ENCODE measurements around the gene HBG2.

Gene HBG2

DNA sequence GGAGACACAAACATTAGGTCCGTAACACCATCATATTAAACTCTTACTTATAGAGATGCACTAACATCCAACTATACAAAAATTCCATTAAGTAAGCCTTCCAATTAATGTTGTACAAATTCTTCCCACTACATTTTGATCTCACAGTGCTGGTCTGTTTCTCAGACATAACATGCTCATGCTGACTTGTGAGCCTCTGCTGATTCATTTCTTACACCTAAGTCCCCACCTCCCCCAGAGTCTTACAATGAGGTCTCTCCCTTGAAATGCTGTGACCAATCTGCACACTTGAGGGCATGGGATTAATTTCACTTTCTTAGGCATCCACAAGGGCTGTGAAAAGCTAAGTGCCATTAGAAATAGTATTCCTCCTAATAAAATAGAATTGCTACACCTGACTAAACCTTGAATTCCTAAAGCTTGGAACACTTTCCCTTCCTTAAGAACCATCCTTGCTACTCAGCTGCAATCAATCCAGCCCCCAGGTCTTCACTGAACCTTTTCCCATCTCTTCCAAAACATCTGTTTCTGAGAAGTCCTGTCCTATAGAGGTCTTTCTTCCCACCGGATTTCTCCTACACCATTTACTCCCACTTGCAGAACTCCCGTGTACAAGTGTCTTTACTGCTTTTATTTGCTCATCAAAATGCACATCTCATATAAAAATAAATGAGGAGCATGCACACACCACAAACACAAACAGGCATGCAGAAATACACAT, 6.9 kb downstream of the HBG2 start:
- no peak for DNase-seq

DNA sequence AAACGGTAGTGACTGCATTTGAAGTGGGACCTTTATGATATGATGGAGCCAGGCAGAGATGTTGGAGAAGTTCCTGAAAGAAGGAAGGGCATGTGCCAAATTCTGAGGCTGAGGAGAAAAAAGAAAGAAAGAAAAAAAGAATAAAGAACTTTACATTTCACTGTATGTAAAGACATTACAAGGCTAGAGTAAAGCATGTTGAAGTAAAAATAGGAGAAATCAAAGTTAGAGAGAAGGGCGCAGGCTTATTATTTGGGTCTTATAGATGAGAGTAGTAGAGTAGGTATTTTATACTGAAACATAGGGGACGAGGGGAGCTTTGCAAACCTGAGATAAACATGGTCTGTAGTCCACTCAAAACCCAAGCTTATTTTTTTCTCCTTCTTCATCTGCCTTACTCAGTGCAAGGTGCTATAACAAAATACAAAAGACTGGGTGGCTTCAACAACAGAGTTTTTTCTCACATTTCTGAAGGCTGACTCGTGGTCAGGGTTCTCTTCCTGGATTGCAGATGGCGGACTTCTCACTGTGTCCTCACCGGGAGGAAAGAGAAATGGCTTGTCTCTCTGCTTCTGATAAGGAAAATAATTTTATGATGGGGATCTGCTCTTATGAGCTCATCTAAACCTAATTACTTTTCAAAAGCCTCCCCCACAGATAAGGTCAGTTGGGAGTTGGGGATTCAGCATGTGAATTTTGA, 7.7 kb downstream of the HBG2 start:
- no peak for DNase-seq

DNA sequence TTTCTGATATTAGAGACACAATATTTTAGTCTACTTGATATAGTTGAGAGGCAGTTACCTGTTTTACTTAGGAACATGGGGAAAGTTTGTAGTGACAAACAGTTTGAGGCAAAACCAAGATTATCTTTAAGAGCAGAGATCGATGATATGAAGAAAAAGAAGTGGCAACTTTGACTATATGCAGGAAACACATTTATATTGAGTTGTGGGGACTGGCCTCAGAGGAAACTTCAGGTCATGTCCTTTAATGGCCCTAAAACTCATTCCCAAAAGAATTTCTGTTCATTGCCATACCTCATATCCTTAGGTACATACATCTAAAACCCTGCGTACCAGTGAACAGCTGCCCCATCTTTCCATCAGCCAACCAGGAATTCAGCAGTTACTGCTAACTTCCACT, 9.4 kb downstream of the HBG2 start:
- no peak for DNase-seq

DNA sequence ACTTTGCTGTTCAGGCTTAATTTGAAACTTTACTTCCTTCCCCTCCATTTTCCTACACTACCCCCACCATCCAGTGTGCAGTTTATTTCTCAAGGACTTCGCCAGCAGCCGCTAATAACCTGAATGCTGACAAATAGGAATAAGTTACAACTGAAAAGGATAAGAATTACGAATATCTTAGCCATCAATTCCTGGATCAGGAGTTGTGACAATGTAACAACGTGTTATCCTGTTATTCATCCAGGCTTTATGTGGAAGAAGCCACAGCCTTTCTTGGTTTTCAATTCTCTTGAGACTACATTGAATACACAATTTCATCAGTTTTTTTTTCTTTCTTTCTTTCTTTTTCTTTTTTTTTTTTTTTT, 10.8 kb downstream of the HBG2 start:
- DNase-seq, result no peak

DNA sequence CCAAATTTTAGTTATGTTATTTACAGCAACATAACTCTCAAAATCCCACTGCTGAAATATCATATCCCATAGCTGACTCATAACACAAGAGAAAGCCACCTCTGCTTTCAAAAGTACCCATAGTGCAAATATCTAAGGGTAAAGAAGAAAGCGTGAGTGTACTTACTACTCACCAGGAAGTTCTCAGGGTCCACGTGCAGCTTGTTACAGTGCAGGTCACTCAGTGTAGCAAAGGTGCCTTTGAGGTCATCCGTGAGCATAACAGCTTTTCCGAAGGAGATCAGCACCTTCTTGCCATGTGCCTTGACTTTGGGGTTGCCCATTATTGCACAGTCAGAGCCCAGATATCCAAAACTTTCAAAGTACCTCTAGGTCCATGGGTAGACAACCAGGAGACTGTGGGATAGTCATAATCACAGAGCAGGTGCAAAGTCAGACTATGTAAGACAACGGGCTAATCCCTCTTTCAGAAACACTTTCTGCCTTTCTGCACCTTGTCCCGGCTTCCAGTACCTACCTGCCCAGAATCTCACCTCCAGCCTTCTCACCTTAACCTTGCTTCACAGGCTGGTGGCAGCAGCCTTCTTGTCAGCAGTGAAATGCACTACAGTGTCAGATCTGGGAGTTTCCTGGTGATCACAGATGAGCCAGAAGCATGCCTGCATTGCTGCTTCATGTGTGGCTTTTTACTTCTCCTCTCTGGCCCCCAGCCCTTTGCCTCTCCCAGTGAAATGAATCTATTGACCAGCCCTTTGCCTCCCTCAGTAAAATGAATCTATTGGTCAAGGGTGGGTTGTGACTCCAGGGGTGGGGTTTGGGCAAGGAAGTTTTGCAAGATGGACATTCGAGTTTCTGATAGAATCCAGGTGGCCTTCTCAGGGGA, 11.4 kb downstream of the HBG2 start:
- no peak for DNase-seq

DNA sequence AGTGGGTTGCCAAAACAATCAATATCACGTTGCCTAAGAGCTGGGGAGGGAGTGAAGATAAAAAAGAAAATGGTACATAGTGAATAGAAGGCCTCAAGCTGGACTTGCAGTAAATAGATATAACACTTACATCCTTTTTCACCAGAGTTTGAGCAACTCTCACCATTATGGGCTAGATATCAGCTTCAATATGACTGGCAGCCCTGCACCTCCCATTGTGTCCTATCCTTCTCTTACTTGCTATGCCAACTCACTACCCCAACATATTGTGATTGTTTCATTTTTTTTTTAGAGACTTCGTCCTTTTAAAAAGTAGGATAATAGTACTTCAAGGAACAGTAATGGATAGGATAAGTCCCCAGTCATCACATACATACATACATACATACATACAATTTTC, 12.4 kb downstream of the HBG2 start:
- no peak for DNase-seq

DNA sequence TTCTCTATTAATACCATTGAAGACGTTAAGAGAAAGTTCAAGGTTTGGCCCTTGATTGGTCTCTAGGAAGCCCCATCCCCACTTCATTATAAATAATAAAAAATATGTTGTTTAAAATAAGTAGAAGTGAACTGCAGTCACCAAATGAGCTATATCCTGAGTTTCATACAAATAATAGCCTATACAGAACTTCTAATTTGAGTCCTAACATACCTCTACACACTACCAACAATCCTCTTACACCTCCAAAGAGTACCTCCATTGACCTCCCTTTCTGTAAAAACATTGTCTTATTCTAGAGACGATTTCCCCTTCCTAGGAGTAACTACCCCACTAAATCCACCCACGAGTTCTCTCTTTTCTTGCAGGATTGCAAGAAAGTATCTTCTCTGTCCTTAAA, 13.1 kb downstream of the HBG2 start:
- DNase-seq, result no peak

DNA sequence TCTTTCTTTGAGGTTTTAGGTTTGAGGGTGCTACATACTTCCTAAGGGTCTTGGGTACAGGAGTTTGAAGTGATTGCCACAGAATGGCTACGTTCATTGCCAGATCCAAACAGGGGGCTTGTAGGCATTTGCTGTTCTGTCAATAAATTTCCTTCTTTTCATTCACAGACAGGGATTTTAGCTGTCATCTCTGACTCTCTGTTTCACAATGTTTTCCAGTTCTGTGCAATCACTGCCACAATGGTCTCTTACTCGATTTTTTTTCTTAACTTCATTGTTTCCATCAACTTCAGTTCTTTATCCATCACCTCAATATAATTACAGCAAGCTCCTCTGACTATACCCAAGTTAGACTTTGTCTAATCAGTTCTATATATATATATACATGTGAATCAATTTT, 14.1 kb downstream of the HBG2 start:
- no peak for DNase-seq

DNA sequence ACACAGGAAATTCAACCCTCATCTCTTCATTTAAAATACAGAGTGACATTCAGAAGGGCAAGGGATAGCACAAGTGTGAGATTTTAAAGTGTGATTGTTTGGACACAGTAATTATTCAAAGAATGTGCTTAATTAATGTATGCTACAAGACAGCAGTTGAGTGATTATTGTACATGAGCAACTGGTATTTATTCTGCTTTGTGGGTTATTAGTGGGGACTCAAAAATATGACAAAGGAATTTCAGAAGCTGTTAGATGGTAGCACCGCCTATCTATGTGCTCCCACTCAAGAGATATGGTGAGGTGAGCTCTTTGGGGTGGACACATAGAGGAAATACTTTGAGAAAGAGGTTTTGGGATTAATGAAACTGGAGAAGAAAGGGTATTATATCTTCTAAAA, 14.5 kb downstream of the HBG2 start:
- DNase-seq, result no peak

DNA sequence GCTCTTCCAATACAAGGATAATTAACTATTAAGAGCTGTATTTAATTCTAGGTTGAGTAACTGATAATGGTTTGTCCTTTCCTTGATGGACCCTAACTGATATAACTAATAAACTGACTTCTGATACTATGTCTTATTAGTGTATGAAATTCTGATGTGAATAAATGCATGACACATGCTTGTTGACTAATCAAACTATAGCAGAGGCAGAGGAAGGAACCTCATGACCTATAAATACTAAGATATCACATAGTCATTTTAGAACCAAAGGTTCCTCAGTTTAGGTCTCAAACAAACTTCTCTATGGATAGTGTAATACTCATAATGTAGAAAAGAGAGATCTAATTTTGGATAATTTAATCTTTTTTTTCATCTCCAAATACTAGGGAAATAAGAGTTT, 15.5 kb downstream of the HBG2 start:
- DNase-seq, result no peak

DNA sequence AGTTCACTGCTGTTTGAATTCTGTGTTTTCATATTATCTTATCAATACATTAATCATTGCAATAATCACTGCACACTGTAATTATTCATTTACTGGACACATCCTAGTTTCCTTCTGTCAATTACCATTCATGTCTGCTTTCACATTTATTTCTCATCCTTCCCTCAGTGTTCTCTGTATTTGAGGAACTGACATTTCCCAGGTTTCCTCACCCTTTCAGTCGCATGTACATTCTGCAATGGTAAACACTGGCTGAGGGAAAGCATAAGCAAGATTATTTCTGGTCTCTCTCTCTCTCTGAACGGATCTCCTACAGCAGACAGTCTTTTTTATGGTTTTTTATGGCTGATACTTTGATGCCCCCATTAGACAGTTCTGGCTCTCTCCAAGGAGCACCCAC, 16.1 kb downstream of the HBG2 start:
- no peak for DNase-seq

DNA sequence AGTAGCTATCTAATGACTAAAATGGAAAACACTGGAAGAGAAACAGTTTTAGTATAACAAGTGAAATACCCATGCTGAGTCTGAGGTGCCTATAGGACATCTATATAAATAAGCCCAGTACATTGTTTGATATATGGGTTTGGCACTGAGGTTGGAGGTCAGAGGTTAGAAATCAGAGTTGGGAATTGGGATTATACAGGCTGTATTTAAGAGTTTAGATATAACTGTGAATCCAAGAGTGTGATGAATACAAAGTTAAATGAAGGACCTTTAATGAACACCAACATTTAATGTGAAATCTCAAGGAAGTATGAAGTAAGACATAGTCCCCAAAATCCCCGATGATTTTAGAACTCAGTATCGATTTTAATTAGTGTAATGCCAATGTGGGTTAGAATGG, 17.2 kb downstream of the HBG2 start:
- no peak for DNase-seq

DNA sequence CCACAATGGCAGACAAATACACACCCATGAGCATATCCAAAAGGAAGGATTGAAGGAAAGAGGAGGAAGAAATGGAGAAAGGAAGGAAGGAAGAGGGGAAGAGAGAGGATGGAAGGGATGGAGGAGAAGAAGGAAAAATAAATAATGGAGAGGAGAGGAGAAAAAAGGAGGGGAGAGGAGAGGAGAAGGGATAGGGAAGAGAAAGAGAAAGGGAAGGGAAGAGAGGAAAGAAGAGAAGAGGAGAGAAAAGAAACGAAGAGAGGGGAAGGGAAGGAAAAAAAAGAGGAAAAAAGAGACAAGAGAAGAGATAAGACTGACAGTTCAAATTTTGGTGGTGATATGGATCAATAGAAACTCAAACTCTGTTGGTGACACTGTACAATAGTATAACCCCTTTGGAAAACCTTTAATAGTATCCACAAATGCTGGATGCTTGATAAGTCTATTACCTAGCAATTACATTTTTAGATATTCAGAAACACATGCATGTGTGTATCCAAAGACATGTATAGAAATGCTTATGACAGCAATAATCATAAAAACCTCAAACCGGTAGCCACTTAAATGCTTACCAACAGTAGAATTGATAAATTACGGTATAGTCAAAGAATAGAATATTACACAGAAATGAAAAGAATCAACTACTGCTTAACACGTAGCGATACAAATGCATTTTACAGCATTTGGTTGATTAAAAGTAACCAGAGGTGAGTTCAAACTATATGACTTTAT, 19.1 kb downstream of the HBG2 start:
- DNase-seq, result no peak

DNA sequence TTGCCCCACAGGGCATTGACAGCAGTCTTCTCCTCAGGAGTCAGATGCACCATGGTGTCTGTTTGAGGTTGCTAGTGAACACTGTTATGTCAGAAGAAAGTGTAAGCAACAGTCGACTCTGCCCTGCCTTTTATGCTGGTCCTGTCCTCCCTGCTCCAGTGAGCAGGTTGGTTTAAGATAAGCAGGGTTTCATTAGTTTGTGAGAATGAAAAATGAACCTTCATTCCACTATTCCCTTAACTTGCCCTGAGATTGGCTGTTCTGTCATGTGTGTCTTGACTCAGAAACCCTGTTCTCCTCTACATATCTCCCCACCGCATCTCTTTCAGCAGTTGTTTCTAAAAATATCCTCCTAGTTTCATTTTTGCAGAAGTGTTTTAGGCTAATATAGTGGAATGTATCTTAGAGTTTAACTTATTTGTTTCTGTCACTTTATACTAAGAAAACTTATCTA, 20.2 kb downstream of the HBG2 start, which contains the start of gene HBD:
HBD (minus strand) TSS at position 103 of the 454 bp plus-strand sequence; CDS start at position 53, 50 bp downstream.
- DNase-seq, result no peak

DNA sequence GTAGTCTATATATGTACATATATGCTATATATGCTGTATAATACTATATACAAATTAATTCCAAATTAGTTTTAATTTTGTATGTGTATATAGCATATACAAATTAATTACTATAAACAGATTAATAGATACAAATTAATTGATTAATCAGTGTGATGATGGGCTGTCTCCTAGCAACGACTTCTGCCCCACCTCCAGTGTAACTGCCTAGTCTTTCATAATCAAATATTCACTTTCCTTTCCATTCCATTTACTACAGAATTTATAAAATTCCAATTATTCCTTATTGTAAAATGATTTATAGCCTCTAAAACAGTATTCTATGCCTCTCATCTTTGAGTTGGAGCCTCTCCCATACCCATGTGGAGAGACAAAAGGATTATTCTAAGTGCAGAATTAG, 21.3 kb downstream of the HBG2 start:
- no peak for DNase-seq

DNA sequence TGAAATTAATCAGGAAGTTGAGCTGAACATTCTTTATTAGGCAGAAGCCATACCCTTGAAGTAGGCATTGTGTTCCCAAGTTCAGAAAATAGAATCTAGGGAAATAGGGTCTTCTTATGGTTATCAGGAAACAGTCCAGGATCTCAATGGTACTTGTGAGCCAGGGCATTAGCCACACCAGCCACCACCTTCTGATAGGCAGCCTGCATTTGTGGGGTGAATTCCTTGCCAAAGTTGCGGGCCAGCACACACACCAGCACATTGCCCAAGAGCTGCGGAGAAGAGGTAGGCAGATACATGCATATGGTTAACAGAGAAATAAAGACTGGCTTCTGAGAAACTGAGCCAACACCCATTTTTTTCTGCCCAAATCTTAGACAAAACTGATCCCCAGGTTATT, 21.8 kb downstream of the HBG2 start:
- DNase-seq, result no peak

DNA sequence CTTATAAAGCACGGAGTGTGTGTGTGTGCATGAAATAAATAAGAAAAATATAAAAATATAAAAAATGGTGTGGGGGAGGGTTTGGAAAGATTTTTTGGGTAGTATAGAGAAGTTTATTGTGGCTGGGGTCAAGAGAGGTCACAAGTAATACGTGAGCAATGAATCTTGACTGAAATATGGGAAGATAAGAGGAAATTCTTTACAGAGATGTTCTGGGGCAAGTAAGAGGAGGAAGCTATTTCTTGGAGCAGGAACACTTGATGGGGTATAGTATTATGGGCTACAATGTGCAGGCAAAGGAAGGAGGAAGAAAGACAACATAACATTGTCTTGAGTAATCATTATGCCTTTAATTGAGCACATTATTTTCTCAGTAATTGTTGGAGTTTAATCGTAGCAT, 22.4 kb downstream of the HBG2 start:
- DNase-seq, result no peak

DNA sequence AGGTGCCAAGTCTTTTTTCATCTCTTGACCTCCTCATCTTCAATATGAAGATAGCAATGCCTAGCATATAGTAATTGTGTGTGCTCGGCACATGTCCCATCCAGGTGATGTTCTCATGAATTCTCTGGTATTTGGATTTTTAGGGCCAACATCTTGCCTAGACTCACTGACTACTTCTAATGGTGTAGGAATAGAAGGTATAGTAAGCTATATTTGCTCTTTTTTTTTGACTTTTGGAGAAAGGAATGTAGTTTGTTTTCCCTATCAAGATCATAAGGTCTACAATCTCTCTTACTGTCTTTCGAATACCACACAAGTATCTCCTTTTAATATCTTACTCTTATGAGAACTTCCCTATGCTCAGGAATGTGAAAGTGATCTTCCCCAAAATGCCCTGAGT, 23.5 kb downstream of the HBG2 start:
- no peak for DNase-seq

DNA sequence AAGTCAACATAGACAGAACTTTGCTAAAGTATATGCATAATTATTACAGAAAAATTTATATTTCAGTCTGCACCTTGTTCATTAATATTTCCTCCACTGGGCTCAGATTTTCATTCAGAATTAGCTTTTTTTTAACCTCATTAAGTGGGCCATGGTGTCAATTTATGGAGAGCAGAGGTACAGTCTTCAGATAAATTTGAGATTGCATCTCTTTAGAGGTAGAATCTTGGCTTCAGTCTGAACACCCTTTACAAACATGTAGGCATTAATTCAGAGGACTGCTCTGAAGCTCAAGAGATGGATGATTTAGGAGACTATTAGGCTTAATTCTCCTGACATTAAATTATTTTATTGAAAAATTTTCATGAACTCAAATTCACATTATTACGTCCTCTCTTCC, 24.3 kb downstream of the HBG2 start:
- DNase-seq, result no peak

DNA sequence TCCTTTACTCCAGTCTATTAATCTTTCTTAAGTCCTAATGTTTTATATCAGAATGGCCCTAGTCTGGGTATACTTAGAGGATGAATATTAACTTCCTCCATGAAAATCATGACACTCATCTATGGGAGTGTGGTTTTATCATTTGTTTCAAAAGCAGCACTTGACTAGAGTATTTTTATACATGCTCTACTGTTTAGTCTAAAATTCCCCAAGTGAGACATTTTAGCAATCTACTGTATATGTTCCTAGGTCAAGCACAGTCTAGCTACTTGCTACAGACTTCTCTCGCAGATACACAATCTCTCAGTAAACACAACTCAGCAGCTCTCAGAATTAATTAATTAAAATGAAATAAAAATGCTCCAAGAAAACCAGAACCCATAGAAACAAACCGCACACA, 24.8 kb downstream of the HBG2 start:
- DNase-seq, result no peak

DNA sequence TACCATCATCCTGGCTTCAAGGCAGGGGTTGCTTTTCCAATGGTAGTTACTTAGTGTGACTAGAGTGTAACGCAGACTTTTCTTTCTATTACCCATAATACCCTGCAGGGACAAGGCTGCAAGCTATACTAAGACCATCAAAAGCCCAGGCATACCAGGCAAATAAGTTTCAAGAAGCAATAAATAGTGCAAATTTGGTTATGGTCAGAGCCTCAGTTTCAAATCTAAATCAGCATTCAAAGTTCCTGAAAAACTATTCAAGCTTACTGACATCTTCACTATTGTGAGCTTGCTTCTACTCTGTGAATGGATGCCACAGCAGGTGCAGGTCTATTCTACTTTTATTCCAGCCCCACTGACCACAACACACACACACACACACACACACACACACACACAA, 25.2 kb downstream of the HBG2 start:
- no peak for DNase-seq

DNA sequence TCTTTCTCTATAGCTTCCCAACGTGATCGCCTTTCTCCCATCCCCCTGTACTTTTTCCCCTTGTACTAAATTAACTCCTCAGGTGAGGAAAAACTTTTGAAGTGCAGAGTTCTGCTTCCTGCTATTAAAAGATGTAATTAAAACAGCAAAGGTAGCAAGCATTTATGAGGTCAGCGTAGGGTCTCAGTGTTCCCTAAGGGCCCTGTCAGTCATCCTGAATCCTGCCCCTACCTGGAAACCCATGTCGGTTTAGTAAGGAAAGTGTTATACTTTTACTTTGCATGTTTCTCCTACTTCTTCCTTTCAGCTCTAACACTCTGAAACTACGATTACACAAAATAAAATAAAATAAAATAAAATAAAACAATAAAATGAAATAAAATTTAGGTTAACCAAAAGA, 26.5 kb downstream of the HBG2 start:
- DNase-seq, result no peak

DNA sequence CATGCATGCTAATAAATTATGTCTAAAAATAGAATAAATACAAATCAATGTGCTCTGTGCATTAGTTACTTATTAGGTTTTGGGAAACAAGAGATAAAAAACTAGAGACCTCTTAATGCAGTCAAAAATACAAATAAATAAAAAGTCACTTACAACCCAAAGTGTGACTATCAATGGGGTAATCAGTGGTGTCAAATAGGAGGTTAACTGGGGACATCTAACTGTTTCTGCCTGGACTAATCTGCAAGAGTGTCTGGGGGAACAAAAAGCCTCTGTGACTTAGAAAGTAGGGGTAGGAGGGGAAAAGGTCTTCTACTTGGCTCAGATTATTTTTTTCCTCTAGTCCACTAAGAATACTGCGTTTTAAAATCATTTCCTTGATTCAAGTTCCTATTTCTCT, 26.9 kb downstream of the HBG2 start:
- DNase-seq, result no peak

All from DMS 273 treated with DMSO at 0.1 percent for 48 hours (cell line).